OCI-LY1 (cell line): ENCODE data around the gene CAMTA1.

Experiments
- EZH2 ChIP-seq: fragments of 200-600 bp; sonication (generic), shearing (Covaris generic); IDR thresholded peaks from 2 replicates; pipeline ENCODE4 v1.8.0; 2017; ENCODE audit warnings: borderline replicate concordance, mixed run types, mild to moderate bottlenecking, antibody characterized with exemption, low read length, moderate library complexity, mixed read lengths
- TF ChIP-seq, protein P1 (sequence below): fragments of 200-600 bp; sonication (generic), shearing (Covaris generic); IDR thresholded peaks from 2 replicates; pipeline ENCODE4 v1.5.1; 2017; ENCODE audit warnings: mild to moderate bottlenecking, antibody characterized with exemption, low read length, moderate library complexity, mixed read lengths

DNA sequence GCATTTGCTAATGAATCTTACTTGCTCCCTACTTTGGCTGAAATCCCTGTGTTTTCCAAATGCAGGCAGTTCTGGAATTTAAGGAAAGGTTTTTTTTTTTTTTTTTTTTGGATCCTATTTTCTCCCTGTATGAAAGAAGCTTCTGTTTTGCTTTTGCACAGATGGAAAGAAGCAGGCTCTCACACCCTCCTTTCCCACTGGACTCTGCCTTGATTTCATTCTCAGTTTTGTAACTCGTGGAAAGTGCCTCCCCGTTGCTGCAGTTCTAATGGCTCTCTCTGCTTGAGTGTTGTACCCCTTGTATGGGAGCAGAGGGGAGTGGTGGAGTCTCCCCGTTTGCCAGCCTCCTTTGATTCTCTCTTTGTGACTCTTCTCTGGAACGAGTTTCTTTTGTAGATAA is 291.9 kb downstream of the CAMTA1 start:
- TF ChIP-seq, protein P1, sequence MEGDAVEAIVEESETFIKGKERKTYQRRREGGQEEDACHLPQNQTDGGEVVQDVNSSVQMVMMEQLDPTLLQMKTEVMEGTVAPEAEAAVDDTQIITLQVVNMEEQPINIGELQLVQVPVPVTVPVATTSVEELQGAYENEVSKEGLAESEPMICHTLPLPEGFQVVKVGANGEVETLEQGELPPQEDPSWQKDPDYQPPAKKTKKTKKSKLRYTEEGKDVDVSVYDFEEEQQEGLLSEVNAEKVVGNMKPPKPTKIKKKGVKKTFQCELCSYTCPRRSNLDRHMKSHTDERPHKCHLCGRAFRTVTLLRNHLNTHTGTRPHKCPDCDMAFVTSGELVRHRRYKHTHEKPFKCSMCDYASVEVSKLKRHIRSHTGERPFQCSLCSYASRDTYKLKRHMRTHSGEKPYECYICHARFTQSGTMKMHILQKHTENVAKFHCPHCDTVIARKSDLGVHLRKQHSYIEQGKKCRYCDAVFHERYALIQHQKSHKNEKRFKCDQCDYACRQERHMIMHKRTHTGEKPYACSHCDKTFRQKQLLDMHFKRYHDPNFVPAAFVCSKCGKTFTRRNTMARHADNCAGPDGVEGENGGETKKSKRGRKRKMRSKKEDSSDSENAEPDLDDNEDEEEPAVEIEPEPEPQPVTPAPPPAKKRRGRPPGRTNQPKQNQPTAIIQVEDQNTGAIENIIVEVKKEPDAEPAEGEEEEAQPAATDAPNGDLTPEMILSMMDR = no peak
- TF ChIP-seq EZH2 = no peak
